Panc1 (cell line): ENCODE results near the gene CHMP1B.

Experiments
- CTCF ChIP-seq: fragments of 450-650 bp; IDR thresholded peaks from 2 replicates; pipeline ENCODE4 v1.5.1; 2017; ENCODE audit warnings: mild to moderate bottlenecking
- POLR2AphosphoS5 ChIP-seq: IDR thresholded peaks from 2 replicates; pipeline ENCODE4 v1.6.1; 2012; ENCODE audit warnings: mild to moderate bottlenecking, low read depth, low read length, moderate library complexity
- REST ChIP-seq, 2 experiments: IDR thresholded peaks; 2 replicates each; pipeline ENCODE4 v1.6.1; 2011 to 2012; ENCODE audit warnings: low read depth in 2 of 2, control low read depth in 1 of 2, low read length in 1 of 2, mild to moderate bottlenecking in 1 of 2, moderate library complexity in 1 of 2; ENCODE audit not compliant: insufficient read depth in 1 of 2

GRCh38 chr18:11802158-11802557 lies 49.1 kb upstream of the CHMP1B start:
- TF ChIP-seq CTCF: no peak
- no peak for TF ChIP-seq POLR2AphosphoS5
- TF ChIP-seq REST (IDR thresholded peaks at IDR 0.05; ENCODE audit: insufficient read depth in 1 of 2, low read depth in 2 of 2, low read length in 1 of 2): no peak
